Gastroesophageal sphincter (tissue), 3 donors: ENCODE data around the gene PAXIP1.

Source experiments
- CTCF ChIP-seq, 4 experiments: fragments of 200-600 bp in 2 of 4; fragments of 450-650 bp in 2 of 4; sonication (generic) in 1 of 4; IDR thresholded peaks; one replicate each; pipeline ENCODE4 v1.5.1; 2017 to 2019; ENCODE audit warnings: antibody characterized with exemption in 4 of 4, mild to moderate bottlenecking in 2 of 4, moderate library complexity in 2 of 4
- POLR2A ChIP-seq, 2 donors: fragments of 450-650 bp; IDR thresholded peaks; one replicate each; pipeline ENCODE4 v1.6.1; 2017; ENCODE audit warnings: antibody characterized with exemption in 2 of 2, mild to moderate bottlenecking in 2 of 2, moderate library complexity in 1 of 2
- POLR2AphosphoS5 ChIP-seq: sonication (generic); formaldehyde crosslinking; IDR thresholded peaks from one replicate; pipeline ENCODE4 v1.6.1; 2017; ENCODE audit warnings: antibody characterized with exemption

- TF ChIP-seq POLR2AphosphoS5 (no peak), CTCF (IDR thresholded peaks at IDR 0.05) (no peak), POLR2A (IDR thresholded peaks at IDR 0.05) (no peak)
These were observed 97.3 kb downstream of the PAXIP1 start for GRCh38 chr7:154905615-154906014.
